Dendritic cell treated with granulocyte-macrophage colony-stimulating factor and Interleukin-4, amounts not matched to agents 40 ng/mL and 50 ng/mL, for 4 days (primary cell): ENCODE measurements around the gene BBLN.

Experiments used
- H3K27ac Mint-ChIP-seq: one replicate; pipeline ENCODE4 v1.8.0; 2022; ENCODE audit warnings: mild to moderate bottlenecking, mixed read lengths
- H3K27me3 Mint-ChIP-seq: one replicate; pipeline ENCODE4 v1.8.0; 2022; ENCODE audit warnings: mild to moderate bottlenecking, mixed read lengths
- H3K36me3 Mint-ChIP-seq: one replicate; pipeline ENCODE4 v1.8.0; 2022; ENCODE audit warnings: low read depth, mixed read lengths
- H3K4me1 Mint-ChIP-seq: one replicate; pipeline ENCODE4 v1.8.0; 2022; ENCODE audit warnings: low read depth, mixed read lengths
- H3K4me3 Mint-ChIP-seq: one replicate; pipeline ENCODE4 v1.8.0; 2022; ENCODE audit warnings: mild to moderate bottlenecking, moderate library complexity, mixed read lengths
- H3K9me3 Mint-ChIP-seq: one replicate; pipeline ENCODE4 v1.8.0; 2022; ENCODE audit warnings: mixed read lengths
- intact Hi-C: fragments of 100-400 bp; cut with micrococcal nuclease; formaldehyde crosslinking; loops from one replicate; pipeline ENCODE4 v1.15.0; 2022

Gene BBLN

GRCh38 chr9:128145536-128145935 lies 14.5 kb upstream of the BBLN start:
- Mint-ChIP-seq H3K4me1 (peaks cover 19% of the 10 kb centered on the region), H3K27me3 (peaks cover 10% of the 10 kb centered on the region), H3K27ac (no peak overlapping the region), H3K4me3 (no peak overlapping the region), H3K9me3 (no peaks in the 10 kb centered on the region), H3K36me3 (no peaks in the 10 kb centered on the region)
- intact Hi-C loops: no loop called here

- Mint-ChIP-seq H3K4me1 (peaks cover 19% of the 10 kb centered on the region), H3K9me3 (no peaks in the 10 kb centered on the region), H3K4me3 (no peak overlapping the region), H3K36me3 (no peaks in the 10 kb centered on the region), H3K27me3 (peaks cover 14% of the 10 kb centered on the region), H3K27ac (no peak overlapping the region)
- intact Hi-C loops: no loop called here
Measured at GRCh38 chr9:128145951-128146351, 14.1 kb upstream of the BBLN start.

- no peaks in the 10 kb centered on the region for H3K36me3 Mint-ChIP-seq
- peaks cover 16% of the 10 kb centered on the region for H3K27me3 Mint-ChIP-seq
- intact Hi-C loops: no loop called here
- H3K4me3 Mint-ChIP-seq: no peak overlapping the region
- no peaks in the 10 kb centered on the region for H3K9me3 Mint-ChIP-seq
- peaks cover 19% of the 10 kb centered on the region for H3K4me1 Mint-ChIP-seq
- H3K27ac Mint-ChIP-seq: no peak overlapping the region
Measured at GRCh38 chr9:128146591-128147120, 13.4 kb upstream of the BBLN start.

GRCh38 chr9:128148509-128149000 lies 11.5 kb upstream of the BBLN start:
- H3K9me3 Mint-ChIP-seq: no peaks in the 10 kb centered on the region
- peaks cover 16% of the 10 kb centered on the region for H3K27me3 Mint-ChIP-seq
- no peak overlapping the region for H3K4me3 Mint-ChIP-seq
- no peaks in the 10 kb centered on the region for H3K36me3 Mint-ChIP-seq
- no peak overlapping the region for H3K27ac Mint-ChIP-seq
- peaks cover 9% of the 10 kb centered on the region for H3K4me1 Mint-ChIP-seq
- intact Hi-C loops: no loop called here

- Mint-ChIP-seq H3K27ac (no peak within 1 kb of the TSS), H3K27me3 (peaks cover 15% of the 10 kb centered on the region), H3K4me3 (no peak within 1 kb of the TSS), H3K9me3 (no peaks in the 10 kb centered on the region), H3K4me1 (peaks cover 6% of the 10 kb centered on the region), H3K36me3 (no peaks in the 10 kb centered on the region)
- intact Hi-C loops: no loop called here
Measured at GRCh38 chr9:128149001-128149701, 10.9 kb upstream of the BBLN start, which contains the start of gene LCN2. Gene LCN2, plus strand, starts transcription at chr9:128149453. Its CDS starts 73 bp downstream, at chr9:128149526.

GRCh38 chr9:128149951-128150593 lies 10.0 kb upstream of the BBLN start:
- Mint-ChIP-seq H3K27ac (no peak overlapping the region), H3K4me1 (peaks cover 6% of the 10 kb centered on the region), H3K9me3 (no peaks in the 10 kb centered on the region), H3K4me3 (no peak overlapping the region), H3K36me3 (no peaks in the 10 kb centered on the region), H3K27me3 (peaks cover 15% of the 10 kb centered on the region)
- intact Hi-C loops: no loop called here

- no peak overlapping the region for H3K27ac Mint-ChIP-seq
- H3K4me3 Mint-ChIP-seq: no peak overlapping the region
- intact Hi-C loops: no loop called here
- H3K36me3 Mint-ChIP-seq: no peaks in the 10 kb centered on the region
- H3K4me1 Mint-ChIP-seq: peaks cover 6% of the 10 kb centered on the region
- no peaks in the 10 kb centered on the region for H3K9me3 Mint-ChIP-seq
- peaks cover 15% of the 10 kb centered on the region for H3K27me3 Mint-ChIP-seq
Measured at GRCh38 chr9:128150594-128151308, 9.3 kb upstream of the BBLN start.

- no peaks in the 10 kb centered on the region for H3K36me3 Mint-ChIP-seq
- peaks cover 15% of the 10 kb centered on the region for H3K27me3 Mint-ChIP-seq
- no peak overlapping the region for H3K27ac Mint-ChIP-seq
- H3K9me3 Mint-ChIP-seq: no peaks in the 10 kb centered on the region
- H3K4me1 Mint-ChIP-seq: peaks cover 6% of the 10 kb centered on the region
- intact Hi-C loops: no loop called here
- no peak overlapping the region for H3K4me3 Mint-ChIP-seq
Measured at GRCh38 chr9:128151309-128152132, 8.5 kb upstream of the BBLN start.

GRCh38 chr9:128152133-128153059 lies 7.7 kb upstream of the BBLN start:
- intact Hi-C loops: no loop called here
- Mint-ChIP-seq H3K36me3 (no peaks in the 10 kb centered on the region), H3K9me3 (no peaks in the 10 kb centered on the region), H3K27ac (no peak overlapping the region), H3K4me3 (no peak overlapping the region), H3K4me1 (peaks cover 6% of the 10 kb centered on the region), H3K27me3 (peaks cover 15% of the 10 kb centered on the region)

GRCh38 chr9:128153060-128153946 lies 6.8 kb upstream of the BBLN start:
- intact Hi-C loops: no loop called here
- H3K27me3 Mint-ChIP-seq: peaks cover 15% of the 10 kb centered on the region
- H3K4me3 Mint-ChIP-seq: no peak overlapping the region
- H3K27ac Mint-ChIP-seq: no peak overlapping the region
- H3K9me3 Mint-ChIP-seq: no peaks in the 10 kb centered on the region
- peaks cover 6% of the 10 kb centered on the region for H3K4me1 Mint-ChIP-seq
- no peaks in the 10 kb centered on the region for H3K36me3 Mint-ChIP-seq

GRCh38 chr9:128153947-128154695 lies 5.9 kb upstream of the BBLN start:
- Mint-ChIP-seq H3K36me3 (no peaks in the 10 kb centered on the region), H3K27ac (no peak overlapping the region), H3K9me3 (no peaks in the 10 kb centered on the region), H3K4me1 (peaks cover 7% of the 10 kb centered on the region), H3K27me3 (peaks cover 15% of the 10 kb centered on the region), H3K4me3 (no peak overlapping the region)
- intact Hi-C loops: no loop called here
